Stromal cell of bone marrow (primary cell): Measurements from ENCODE around the gene KRT84.
"Not testable (repeated sequence)": the region's sequence is repeated elsewhere in the genome, so short reads cannot be mapped to it uniquely, and the experiment has no call there.

ENCODE experiments used
- DNase-seq: peaks from one replicate; pipeline ENCODE4 v3.0.0-alpha.2; 2012; ENCODE audit warnings: low read depth

Gene KRT84

GRCh38 chr12:52360106-52360662 is 25.3 kb downstream of the KRT84 start:
- no peak for DNase-seq

- no peak for DNase-seq
Measured at GRCh38 chr12:52359621-52360061, 25.8 kb downstream of the KRT84 start.

DNA sequence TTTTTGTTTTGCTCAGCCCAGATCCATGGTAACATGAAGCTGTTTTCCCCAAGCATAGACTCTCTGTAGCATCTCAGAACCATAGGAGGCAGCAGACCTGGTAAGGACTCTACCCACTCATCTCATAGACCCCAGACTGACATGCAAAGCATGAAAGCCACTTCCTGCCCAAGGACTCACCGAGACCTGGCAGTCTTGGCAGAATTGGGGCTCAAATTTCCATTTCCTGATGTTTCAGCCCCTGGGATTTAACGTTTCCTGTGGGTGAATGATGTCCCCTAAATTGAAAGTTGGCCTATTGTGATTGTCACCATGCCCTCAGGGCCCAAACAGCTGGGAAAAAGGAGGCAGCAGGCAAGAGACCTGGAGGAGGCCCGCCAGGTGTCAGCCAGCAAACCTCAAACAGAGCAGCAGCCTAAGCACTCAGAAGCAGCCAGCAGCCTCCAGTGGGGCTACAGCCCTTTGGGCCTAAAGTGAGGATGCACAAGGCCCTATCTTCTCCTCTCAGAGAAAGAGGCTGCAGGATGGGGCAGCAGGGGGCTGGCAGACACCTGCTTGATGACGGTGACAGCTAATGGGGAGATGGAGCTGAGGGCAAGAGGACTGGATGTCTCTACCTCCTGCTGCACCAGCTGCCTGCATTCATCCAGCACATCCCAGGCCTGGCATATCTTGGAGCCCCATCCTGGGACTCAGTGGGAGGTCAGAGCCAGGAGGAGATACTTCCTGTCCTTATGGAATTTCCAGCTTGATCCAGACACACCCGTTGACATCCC is 26.7 kb downstream of the KRT84 start:
- DNase-seq = no peak

DNA sequence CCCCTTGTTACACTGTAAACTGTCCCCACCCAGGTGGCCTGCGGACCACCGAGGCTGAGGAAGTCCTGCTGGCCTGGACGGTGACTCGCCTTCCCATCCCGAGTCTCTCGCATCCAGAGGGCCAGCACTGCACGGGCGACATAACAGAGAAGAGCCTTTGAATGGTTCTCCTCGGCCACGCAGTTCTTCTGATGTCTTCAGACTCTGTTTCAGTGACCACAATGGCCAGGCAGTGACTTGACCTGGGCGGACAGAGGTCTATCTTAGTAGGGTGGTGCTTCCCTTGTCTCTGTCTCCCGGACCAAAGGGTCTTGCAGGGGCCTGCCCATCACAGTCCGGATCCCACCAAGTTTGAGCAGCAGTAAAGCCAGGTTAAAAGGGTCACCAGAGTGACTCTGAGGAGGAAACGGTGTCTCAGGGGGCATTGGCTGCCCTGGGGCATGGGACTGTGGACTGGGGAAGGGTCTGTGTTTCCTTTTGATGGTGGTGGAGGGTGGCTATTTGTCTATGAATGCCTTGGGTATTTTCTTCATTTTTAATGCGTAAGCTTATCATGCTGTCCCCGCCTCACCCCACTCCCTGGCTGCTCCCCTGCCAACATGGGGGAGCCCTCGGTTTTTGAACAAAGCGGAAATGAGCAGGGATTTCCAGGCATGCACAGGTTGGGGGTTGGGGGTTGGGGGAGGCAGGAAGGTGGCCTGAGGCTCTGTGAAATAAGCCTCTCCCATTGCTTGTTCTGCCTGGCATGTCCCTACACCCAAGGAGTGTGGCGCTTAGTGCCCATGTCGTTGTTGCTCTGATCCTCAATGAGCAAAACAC is 28.5 kb downstream of the KRT84 start:
- no peak for DNase-seq

- no peak for DNase-seq
Measured at GRCh38 chr12:52356031-52356761, 29.3 kb downstream of the KRT84 start.

DNA sequence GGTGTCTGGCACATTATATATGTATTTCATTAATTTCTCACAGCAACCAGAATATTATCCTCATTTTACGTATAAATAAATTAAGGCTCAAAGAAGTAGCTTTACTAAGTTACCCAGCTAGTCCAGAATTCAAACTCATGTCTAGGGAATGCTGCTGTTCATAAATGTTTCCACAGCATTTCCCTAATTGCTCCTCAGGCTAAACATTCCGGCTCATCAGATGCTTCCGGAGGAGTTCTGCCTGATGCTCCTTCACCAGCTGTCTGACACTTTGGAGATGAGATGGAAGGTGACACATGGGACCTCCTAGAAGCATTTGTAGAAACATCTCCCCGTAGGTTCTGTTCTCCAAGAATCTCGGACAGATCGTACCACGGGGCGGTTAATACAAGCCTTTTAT is 30.3 kb downstream of the KRT84 start:
- no peak for DNase-seq

- no peak for DNase-seq
Measured at GRCh38 chr12:52354200-52354599, 31.3 kb downstream of the KRT84 start.

GRCh38 chr12:52353766-52354165 is 31.7 kb downstream of the KRT84 start:
- no peak for DNase-seq

DNA sequence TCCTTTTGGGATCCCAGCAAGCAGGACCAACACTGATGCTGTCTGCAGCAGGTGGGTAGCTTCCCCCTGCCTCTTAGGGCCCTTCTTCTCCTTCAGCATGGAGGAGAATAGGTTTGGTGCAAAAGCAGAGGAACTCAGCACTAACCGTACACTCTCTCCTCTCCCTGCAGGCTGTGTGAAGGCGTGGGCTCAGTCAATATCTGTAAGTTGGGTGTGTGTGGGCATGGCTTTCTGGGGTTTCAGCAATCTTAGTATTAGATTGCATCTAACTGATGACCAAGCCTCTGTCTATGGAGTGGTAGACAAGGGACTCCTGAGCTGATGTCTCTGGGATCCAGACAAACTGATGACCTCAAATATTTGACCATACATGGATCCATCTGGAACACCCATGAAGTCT is 32.5 kb downstream of the KRT84 start:
- DNase-seq = no peak

- no peak for DNase-seq
Measured at GRCh38 chr12:52351196-52352059, 34.0 kb downstream of the KRT84 start.

DNA sequence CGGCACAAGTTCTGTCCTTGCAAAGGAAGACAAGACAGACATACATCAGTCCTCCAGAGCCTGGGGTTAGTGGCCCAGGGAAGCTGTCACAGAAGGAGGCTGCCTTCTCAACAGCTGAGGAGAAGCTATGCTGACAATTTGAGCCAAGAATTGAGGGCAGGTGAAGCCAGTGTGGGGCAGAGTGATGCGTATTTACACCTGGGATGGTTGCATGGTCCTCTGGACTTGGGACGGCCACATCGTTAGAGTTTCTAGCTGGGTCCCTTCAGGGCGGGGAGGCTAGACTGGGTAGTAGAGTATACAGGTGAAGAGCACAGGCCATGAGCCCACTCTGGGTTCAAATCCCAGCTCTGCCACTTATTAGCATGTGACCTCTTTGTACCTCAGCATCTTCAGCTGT is 34.7 kb downstream of the KRT84 start:
- no peak for DNase-seq

DNA sequence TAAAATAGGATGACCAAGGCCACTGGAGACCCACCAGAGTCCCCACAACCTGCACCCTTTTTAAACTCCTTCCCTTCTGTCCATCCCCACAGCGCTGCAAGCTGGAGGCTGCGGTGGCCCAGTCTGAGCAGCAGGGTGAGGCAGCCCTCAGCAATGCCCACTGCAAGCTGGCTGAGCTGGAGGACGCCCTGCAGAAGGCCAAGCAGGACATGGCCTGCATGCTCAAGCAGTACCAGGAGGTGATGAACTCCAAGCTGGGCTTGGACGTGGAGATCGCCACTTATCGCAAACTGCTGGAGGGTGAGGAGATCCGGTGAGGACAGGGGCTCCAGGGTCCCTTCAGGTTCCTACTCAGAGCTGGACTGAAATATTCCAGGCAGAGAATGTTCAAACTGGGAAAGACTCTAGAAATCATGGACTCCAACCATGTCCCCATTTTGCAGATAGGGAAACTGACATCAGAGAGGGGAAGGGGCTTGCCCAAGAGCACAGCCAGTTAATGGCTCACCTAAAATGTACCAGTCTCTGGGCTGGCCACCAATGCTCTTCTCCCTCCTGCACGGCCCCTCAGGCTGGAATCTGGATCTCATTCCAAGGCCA is 35.3 kb downstream of the KRT84 start:
- no peak for DNase-seq

DNA sequence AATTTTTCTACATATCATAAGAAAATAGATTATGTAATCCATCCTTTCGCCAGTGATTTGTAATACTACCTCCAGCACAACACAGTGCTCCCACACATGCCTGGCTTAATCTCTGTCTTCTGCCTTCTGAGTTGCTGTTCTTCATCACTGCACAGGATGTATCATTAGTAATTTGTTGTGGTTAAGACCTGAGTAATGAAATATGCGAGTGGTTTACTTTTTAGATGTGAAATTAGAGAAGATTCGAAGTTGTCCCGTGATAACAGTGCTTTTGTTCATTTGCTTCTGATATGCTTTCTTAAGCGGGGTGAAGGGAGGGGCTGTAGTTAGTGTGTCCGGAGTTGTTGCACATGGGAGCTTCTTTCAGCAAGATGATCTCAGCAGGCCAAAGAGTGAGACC is 36.3 kb downstream of the KRT84 start:
- DNase-seq = no peak

- no peak for DNase-seq
Measured at GRCh38 chr12:52347551-52348510, 37.6 kb downstream of the KRT84 start.

DNA sequence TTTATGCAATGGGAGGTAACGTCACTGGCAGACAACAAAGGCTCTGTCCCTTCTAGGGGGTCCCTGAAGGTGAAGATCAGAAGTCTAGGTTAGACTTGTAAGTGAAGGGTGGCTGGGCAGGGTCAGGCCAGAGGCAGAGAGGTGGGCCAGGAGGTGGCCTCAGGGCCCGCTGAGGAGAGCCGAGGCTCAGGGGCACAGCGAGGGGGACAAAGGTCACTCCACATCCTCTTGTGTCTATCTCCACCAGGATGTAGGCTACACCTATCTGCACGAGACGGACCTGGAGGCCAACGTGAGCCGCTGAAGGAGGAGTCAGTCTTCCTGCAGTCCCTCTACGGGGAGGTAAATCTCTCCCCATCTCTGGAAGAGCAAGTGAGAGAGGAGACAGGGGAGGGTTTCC is 38.4 kb downstream of the KRT84 start:
- no peak for DNase-seq

DNA sequence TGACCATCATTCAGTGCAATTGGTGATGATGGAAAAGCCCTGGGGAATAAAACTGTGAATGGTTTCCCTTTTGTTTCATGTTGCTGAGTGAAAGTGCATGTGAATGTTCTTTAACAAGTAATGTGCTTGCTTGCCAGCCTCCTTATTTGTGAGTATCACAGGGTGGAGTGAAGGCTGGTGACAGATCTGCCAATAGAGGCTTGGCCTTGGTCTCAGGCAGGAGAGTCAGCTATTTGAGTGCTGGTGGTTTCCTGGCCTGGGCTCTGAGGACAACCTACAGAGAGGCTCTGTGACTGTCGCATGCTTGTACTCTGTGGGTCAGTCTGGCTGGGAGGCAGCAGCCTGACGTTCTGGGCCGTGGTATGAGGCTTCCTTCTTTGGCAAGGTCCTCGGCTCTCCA is 38.9 kb downstream of the KRT84 start:
- no peak for DNase-seq

DNA sequence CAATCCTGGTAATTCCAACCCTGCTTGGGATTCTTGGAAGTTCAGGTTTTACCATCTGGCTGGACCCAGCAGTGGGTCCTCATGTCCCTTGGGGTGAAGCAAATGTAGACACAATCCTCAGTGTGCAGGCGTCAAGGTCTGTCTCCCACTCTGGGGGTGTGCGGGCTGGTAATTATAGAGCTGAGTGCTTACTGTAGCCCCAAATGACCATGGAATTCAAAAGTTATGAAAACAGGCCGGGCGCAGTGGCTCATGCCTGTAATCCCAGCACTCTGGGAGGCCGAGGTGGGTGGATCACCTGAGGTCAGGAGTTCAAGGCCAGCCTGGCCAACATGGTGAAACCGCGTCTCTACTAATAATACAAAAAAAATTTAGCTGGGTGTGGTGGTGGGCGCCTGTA is 40.4 kb downstream of the KRT84 start:
- DNase-seq = not testable (repeated sequence)

GRCh38 chr12:52344111-52344510 is 41.3 kb downstream of the KRT84 start:
- DNase-seq = no peak

GRCh38 chr12:52343550-52343949 is 41.9 kb downstream of the KRT84 start:
- DNase-seq = no peak
